ENCODE results near the gene KDM4B. TPM values are rescaled to one million over a fixed set of nuclear protein-coding genes. Genes with fewer than 3 reads are reported as not detected.
A peak's percentile ranks its signal among the peaks of the same experiment; 100 is the strongest.

The KDM4B gene
- total RNA-seq, 1 experiment from 2014 or later = 5.6 TPM

GRCh38 chr19:5006821-5007220 is 37.9 kb downstream of the KDM4B start:
- DNase-seq (ENCODE audit: extremely low read depth, low read depth) = no peak

GRCh38 chr19:5011476-5012238 is 42.7 kb downstream of the KDM4B start:
- no peak for DNase-seq (ENCODE audit: extremely low read depth, low read depth)

- DNase-seq (ENCODE audit: extremely low read depth, low read depth) = no peak
Measured at GRCh38 chr19:5012688-5013457, 44.0 kb downstream of the KDM4B start.

- no peak for DNase-seq (ENCODE audit: extremely low read depth, low read depth)
Measured at GRCh38 chr19:5013761-5014160, 44.8 kb downstream of the KDM4B start.

- no peak for DNase-seq (ENCODE audit: extremely low read depth, low read depth)
Measured at GRCh38 chr19:5014941-5015340, 46.0 kb downstream of the KDM4B start.

- DNase-seq (ENCODE audit: extremely low read depth, low read depth) = no peak
Measured at GRCh38 chr19:5016268-5016667, 47.4 kb downstream of the KDM4B start.

GRCh38 chr19:5016781-5017180 is 47.9 kb downstream of the KDM4B start:
- DNase-seq (ENCODE audit: extremely low read depth, low read depth) = no peak

GRCh38 chr19:5017235-5017634 is 48.3 kb downstream of the KDM4B start:
- DNase-seq (ENCODE audit: extremely low read depth, low read depth) = no peak

GRCh38 chr19:5018224-5019015 is 49.5 kb downstream of the KDM4B start:
- DNase-seq (ENCODE audit: extremely low read depth, low read depth) = no peak

GRCh38 chr19:5020368-5020767 is 51.5 kb downstream of the KDM4B start:
- no peak for DNase-seq (ENCODE audit: extremely low read depth, low read depth)

- DNase-seq (ENCODE audit: extremely low read depth, low read depth) = no peak
Measured at GRCh38 chr19:5021046-5021445, 52.1 kb downstream of the KDM4B start.

- no peak for DNase-seq (ENCODE audit: extremely low read depth, low read depth)
Measured at GRCh38 chr19:5022066-5022860, 53.4 kb downstream of the KDM4B start.

GRCh38 chr19:5023128-5023571 is 54.2 kb downstream of the KDM4B start:
- DNase-seq (ENCODE audit: extremely low read depth, low read depth) = no peak

- no peak for DNase-seq (ENCODE audit: extremely low read depth, low read depth)
Measured at GRCh38 chr19:5024282-5024681, 55.4 kb downstream of the KDM4B start.

GRCh38 chr19:5025027-5025426 is 56.1 kb downstream of the KDM4B start:
- no peak for DNase-seq (ENCODE audit: extremely low read depth, low read depth)

- DNase-seq (ENCODE audit: extremely low read depth, low read depth) = no peak
Measured at GRCh38 chr19:5026706-5027273, 57.9 kb downstream of the KDM4B start.

GRCh38 chr19:5028229-5028886 is 59.4 kb downstream of the KDM4B start:
- DNase-seq (ENCODE audit: extremely low read depth, low read depth) = no peak

- peak; percentile 55 for DNase-seq (ENCODE audit: extremely low read depth, low read depth)
Measured at GRCh38 chr19:5029596-5029995, 60.7 kb downstream of the KDM4B start.

- no peak for DNase-seq (ENCODE audit: extremely low read depth, low read depth)
Measured at GRCh38 chr19:5030136-5030820, 61.4 kb downstream of the KDM4B start.
